PFSK-1 (cell line): ENCODE results near the gene PPFIBP1.

Experiments
- FOXP2 ChIP-seq: optimal IDR thresholded peaks from 2 replicates; pipeline ENCODE3; 2011; ENCODE audit warnings: borderline replicate concordance, control low read depth, inconsistent platforms; ENCODE audit not compliant: insufficient read depth; ENCODE audit errors: extremely low read length, extremely low read depth
- POLR2AphosphoS5 ChIP-seq: IDR thresholded peaks from 2 replicates; pipeline ENCODE4 v1.6.1; 2012; ENCODE audit warnings: low read depth, mild to moderate bottlenecking, control low read depth, low read length, moderate library complexity
- SIN3A ChIP-seq: IDR thresholded peaks from 2 replicates; pipeline ENCODE4 v1.6.1; 2012; ENCODE audit warnings: mild to moderate bottlenecking, low read length, moderate library complexity, borderline replicate concordance; ENCODE audit not compliant: insufficient read depth
- TAF1 ChIP-seq: IDR thresholded peaks from 2 replicates; pipeline ENCODE4 v1.6.1; 2012; ENCODE audit warnings: low read length, control low read depth, borderline replicate concordance; ENCODE audit not compliant: insufficient read depth
- TF ChIP-seq, protein P1 (sequence below), 2 experiments: IDR thresholded peaks; 2 replicates each; pipeline versions ENCODE4 v1.6.1 to v1.8.0; 2011 to 2012; ENCODE audit warnings: low read depth in 2 of 2, low read length in 2 of 2, control low read depth in 1 of 2, inconsistent platforms in 1 of 2, mild to moderate bottlenecking in 1 of 2, moderate library complexity in 1 of 2; ENCODE audit not compliant: insufficient read depth in 1 of 2

PPFIBP1 gene

DNA sequence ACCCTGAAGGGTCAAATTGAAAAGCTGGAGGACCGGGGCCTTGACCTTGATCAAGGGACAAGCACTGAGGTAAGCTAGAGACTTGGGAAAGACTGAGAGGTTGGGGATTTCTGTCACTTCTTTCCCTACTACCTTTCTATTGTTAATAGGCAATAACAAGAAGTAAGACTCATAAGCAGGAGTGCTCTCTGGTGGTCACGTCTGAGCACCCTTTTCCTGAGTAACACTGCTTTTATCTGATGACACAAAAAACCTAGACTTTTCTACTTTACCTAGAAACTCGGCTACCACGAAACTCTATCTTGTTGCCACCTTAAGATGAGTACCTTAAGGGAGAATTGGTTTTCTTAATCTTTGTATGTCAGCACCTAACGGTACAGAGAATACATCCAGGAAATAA lies 35.5 kb upstream of the PPFIBP1 start:
- TF ChIP-seq FOXP2 = no peak
- no peak for TF ChIP-seq SIN3A
- TF ChIP-seq TAF1 = no peak
- TF ChIP-seq POLR2AphosphoS5 = no peak
- TF ChIP-seq, protein P1, sequence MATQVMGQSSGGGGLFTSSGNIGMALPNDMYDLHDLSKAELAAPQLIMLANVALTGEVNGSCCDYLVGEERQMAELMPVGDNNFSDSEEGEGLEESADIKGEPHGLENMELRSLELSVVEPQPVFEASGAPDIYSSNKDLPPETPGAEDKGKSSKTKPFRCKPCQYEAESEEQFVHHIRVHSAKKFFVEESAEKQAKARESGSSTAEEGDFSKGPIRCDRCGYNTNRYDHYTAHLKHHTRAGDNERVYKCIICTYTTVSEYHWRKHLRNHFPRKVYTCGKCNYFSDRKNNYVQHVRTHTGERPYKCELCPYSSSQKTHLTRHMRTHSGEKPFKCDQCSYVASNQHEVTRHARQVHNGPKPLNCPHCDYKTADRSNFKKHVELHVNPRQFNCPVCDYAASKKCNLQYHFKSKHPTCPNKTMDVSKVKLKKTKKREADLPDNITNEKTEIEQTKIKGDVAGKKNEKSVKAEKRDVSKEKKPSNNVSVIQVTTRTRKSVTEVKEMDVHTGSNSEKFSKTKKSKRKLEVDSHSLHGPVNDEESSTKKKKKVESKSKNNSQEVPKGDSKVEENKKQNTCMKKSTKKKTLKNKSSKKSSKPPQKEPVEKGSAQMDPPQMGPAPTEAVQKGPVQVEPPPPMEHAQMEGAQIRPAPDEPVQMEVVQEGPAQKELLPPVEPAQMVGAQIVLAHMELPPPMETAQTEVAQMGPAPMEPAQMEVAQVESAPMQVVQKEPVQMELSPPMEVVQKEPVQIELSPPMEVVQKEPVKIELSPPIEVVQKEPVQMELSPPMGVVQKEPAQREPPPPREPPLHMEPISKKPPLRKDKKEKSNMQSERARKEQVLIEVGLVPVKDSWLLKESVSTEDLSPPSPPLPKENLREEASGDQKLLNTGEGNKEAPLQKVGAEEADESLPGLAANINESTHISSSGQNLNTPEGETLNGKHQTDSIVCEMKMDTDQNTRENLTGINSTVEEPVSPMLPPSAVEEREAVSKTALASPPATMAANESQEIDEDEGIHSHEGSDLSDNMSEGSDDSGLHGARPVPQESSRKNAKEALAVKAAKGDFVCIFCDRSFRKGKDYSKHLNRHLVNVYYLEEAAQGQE (IDR thresholded peaks at IDR 0.05; ENCODE audit: insufficient read depth in 1 of 2, low read depth in 2 of 2, low read length in 2 of 2) = no peak

GRCh38 chr12:27491226-27491625 lies 32.8 kb upstream of the PPFIBP1 start:
- TF ChIP-seq POLR2AphosphoS5 (no peak), FOXP2 (no peak), SIN3A (no peak), TAF1 (no peak)
- TF ChIP-seq, protein P1 (IDR thresholded peaks at IDR 0.05; ENCODE audit: insufficient read depth in 1 of 2, low read depth in 2 of 2, low read length in 2 of 2) = no peak

DNA sequence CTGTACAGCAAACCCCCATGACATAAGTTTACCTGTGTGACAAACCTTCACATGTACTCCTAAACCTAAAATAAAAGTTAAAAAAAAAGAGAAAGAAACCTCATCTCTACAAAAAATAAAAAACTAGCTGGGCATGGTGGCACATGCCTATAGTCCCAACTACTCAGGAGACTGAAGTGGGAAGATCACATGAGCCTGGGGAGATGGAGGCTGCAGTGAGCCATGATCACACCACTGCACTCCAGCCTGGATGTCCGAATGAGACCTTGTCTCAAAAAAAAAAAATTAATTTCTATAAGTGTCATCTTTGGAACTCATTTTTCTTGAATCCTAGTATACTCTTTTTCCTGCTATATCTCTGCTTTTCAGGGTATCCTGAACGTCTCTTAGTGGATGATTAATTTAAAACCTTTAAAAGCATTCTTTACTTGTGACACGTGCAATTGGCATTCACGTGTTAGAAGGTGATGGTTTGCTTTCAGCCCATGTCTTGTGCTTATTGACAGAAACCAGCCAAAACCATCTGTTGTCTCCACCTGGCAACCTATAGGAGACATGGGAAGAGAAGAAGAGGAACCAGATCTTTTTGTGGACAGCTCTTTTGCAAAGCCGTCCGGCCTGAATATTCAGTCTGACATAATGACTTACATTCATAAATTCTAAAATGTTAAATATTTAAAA lies 30.6 kb upstream of the PPFIBP1 start:
- TF ChIP-seq SIN3A (no peak), POLR2AphosphoS5 (no peak), FOXP2 (no peak), TAF1 (no peak)
- TF ChIP-seq, protein P1 (IDR thresholded peaks at IDR 0.05; ENCODE audit: insufficient read depth in 1 of 2, low read depth in 2 of 2, low read length in 2 of 2) = no peak

- no peak for TF ChIP-seq POLR2AphosphoS5
These were observed 26.6 kb upstream of the PPFIBP1 start for GRCh38 chr12:27497446-27497845.

GRCh38 chr12:27498149-27498548 lies 25.9 kb upstream of the PPFIBP1 start:
- TF ChIP-seq FOXP2 (no peak), SIN3A (no peak), POLR2AphosphoS5 (no peak)
- TF ChIP-seq, protein P1 (IDR thresholded peaks at IDR 0.05; ENCODE audit: insufficient read depth in 1 of 2, low read depth in 2 of 2, low read length in 2 of 2) = no peak
